Skin epidermis (tissue), 12 donors: ENCODE results near the gene PLET1.
"Not testable (repeated sequence)": the region's sequence is repeated elsewhere in the genome, so short reads cannot be mapped to it uniquely, and the experiment has no call there.

Experiments
- H3K27ac ChIP-seq, 21 experiments: fragments of 200-600 bp; sonication (generic) in 11 of 21; one replicate each; pipeline ENCODE4 v1.5.0; 2020; ENCODE audit warnings: mild to moderate bottlenecking in 3 of 21, inconsistent platforms in 2 of 21, moderate library complexity in 2 of 21
- H3K4me3 ChIP-seq, 7 experiments: fragments of 200-600 bp; sonication (generic) in 2 of 7; one replicate each; pipeline ENCODE4 v1.5.0; 2020; ENCODE audit warnings: inconsistent platforms in 2 of 7, mild to moderate bottlenecking in 2 of 7, moderate library complexity in 1 of 7

Gene PLET1

GRCh38 chr11:112221274-112221835, 39.3 kb downstream of the PLET1 start:
- Histone ChIP-seq H3K4me3 (no peak overlapping the region), H3K27ac (peak overlapping the region in 11 of 21 experiments; percentile 2 to 88 (median 57))

GRCh38 chr11:112219476-112220232, 41.0 kb downstream of the PLET1 start:
- no peak overlapping the region for H3K4me3 ChIP-seq
- H3K27ac ChIP-seq, result no peak overlapping the region

GRCh38 chr11:112216561-112217105, 44.0 kb downstream of the PLET1 start:
- no peak overlapping the region for H3K27ac ChIP-seq
- no peak overlapping the region for H3K4me3 ChIP-seq

GRCh38 chr11:112215621-112216020, 45.0 kb downstream of the PLET1 start:
- Histone ChIP-seq H3K4me3 (no peak overlapping the region), H3K27ac (no peak overlapping the region)

- Histone ChIP-seq H3K4me3 (no peak overlapping the region), H3K27ac (no peak overlapping the region)
Observed at GRCh38 chr11:112213753-112214152, 46.9 kb downstream of the PLET1 start.

GRCh38 chr11:112212710-112213109, 48.0 kb downstream of the PLET1 start:
- no peak overlapping the region for H3K27ac ChIP-seq
- no peak overlapping the region for H3K4me3 ChIP-seq

- no peak overlapping the region for H3K4me3 ChIP-seq
- no peak overlapping the region for H3K27ac ChIP-seq
Observed at GRCh38 chr11:112212290-112212689, 48.4 kb downstream of the PLET1 start.

- no peak overlapping the region for H3K27ac ChIP-seq
- H3K4me3 ChIP-seq, result no peak overlapping the region
Observed at GRCh38 chr11:112211536-112211935, 49.1 kb downstream of the PLET1 start.

- H3K27ac ChIP-seq, result no peak overlapping the region
- no peak overlapping the region for H3K4me3 ChIP-seq
Observed at GRCh38 chr11:112210890-112211289, 49.8 kb downstream of the PLET1 start.

GRCh38 chr11:112206071-112206470, 54.6 kb downstream of the PLET1 start:
- Histone ChIP-seq H3K27ac (no peak overlapping the region), H3K4me3 (no peak overlapping the region)

- H3K4me3 ChIP-seq, result no peak overlapping the region
- no peak overlapping the region for H3K27ac ChIP-seq
Observed at GRCh38 chr11:112200252-112200651, 60.4 kb downstream of the PLET1 start.

GRCh38 chr11:112199101-112199500, 61.6 kb downstream of the PLET1 start:
- not testable (repeated sequence) for H3K27ac ChIP-seq, H3K4me3 ChIP-seq
